Activated gamma-delta T cell (primary cell): ENCODE measurements around the gene BFSP1.

Source experiments
- DNase-seq: peaks from one replicate; lab custom pipeline; 2025; lab: John Stamatoyannopoulos, UW

The BFSP1 gene

DNA sequence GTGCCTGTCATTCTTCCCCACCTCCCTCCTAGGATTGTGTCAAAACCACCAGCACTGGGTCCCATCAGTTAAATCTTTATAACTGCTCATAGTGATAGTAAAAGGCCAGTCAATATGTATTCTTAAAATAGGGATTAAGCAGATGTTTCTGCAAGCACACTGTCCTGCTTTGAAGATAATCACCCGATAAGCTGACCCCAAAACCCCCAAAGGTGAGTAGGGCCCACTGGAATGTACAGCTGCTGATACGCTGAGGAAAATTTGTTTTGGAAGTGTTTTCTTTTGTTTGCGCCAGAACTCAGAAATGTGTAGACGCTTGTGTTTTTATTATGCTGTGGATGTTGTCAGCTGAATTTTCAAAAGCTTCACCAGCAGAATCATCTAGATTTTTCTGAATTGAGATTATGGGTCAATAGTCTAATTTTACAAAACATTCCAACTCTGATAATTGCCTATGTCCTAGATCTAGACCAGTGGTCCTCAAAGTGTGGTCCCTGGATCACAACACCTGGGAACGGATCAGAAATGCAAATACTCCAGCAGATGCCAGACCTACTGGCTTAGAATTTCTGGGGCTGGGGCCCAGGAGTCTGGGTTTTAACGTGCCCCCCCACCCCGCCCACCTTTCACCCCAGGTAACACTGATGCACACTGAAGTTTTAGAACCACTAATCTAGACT lies 11.4 kb downstream of the BFSP1 start:
- DNase-seq: no peak

DNA sequence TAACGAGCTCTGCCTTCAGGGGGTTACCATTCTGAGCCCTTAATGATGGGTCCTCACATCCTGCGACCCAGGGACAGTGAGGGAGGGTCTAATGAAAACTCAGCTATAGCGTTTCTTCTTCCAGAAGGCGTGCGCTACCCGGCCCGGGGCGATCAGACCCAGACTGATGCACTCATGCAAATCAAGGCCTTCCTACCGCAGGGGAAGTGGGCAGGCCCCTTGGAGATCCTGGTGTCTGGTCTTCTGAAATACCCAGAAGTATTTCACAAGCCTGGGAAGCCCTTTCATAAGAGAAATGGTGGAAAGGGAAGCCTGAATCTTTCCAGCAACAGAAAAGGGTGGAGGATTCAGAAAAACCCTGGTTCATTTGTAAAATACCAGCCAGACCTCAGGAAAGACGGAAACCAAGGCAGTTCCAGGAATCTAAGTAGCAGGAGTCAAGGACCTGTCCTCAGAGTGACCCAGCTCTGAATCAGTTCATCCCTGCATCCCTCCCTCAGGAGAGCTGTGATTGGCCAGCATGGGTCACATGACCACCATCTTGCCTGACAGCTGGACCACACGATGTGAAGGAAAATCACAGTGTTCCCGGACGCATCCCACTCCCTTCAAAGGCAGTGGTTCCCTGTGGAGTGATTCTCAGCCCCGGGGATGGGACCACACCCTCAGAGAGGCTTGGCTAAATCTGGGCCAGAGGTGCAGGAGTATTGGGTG lies 12.7 kb downstream of the BFSP1 start:
- no peak for DNase-seq

DNA sequence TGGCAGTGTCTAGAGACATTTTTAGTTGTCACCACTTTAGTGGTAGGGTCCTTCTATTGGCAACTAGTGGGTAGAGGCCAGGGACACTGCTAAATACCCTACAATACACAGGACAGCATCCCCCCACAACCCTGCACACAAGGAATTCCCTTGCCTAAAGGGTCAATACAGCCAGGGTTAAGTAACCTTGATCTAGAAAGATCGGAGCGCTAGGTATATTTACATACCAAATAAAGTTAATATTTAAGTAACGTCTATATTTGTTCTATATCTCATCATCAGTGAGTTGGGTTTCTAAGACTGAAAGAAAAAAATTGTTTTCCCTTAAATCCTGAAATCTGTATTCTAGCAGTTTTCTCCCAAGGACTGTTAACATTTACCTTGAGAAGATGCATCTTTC lies 16.1 kb downstream of the BFSP1 start:
- DNase-seq: no peak

GRCh38 chr20:17513939-17514338 lies 17.2 kb downstream of the BFSP1 start:
- no peak for DNase-seq

DNA sequence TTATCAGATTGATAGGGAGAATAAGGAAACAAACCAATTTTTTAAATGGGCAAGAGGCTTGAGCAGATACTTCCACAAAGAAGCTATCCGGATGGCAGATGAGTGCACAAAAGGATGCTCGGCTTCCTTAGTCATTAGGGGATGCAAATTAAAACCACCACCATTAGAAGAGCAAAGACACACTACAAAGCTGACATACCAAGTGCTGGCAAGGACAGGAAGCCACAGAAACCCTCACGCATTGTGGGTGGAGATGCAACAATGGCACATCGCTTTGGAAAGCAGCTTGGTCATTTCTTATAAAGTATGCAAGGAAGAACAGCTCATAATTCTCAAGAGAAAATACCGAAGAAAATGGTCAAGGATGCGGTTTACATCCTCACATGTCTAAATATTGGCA lies 19.8 kb downstream of the BFSP1 start:
- DNase-seq: no peak

GRCh38 chr20:17510548-17510947 lies 20.6 kb downstream of the BFSP1 start:
- no peak for DNase-seq

GRCh38 chr20:17508756-17509155 lies 22.4 kb downstream of the BFSP1 start:
- no peak for DNase-seq

DNA sequence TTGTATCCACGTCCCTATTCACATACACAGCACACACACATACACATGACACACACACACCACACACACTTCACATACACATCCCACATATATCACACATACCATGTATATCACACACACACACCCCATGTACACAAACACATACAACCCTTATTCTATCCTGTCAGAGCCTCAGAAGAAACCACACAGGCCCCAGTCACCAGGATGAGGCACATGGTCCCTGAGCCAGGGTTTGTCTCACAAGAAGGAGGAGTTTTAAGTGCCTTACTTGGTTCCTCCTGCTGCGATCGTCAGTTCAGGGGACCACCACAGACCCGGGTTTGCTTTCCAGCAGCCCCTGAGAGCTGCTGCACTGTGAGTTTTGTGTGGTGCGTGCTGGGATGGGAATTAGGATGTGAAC lies 23.6 kb downstream of the BFSP1 start:
- DNase-seq: no peak

GRCh38 chr20:17507032-17507431 lies 24.1 kb downstream of the BFSP1 start:
- no peak for DNase-seq

GRCh38 chr20:17505636-17506517 lies 25.3 kb downstream of the BFSP1 start:
- no peak for DNase-seq

GRCh38 chr20:17504898-17505635 lies 26.1 kb downstream of the BFSP1 start:
- DNase-seq: peak; percentile 36

- no peak for DNase-seq
These were observed 26.9 kb downstream of the BFSP1 start for GRCh38 chr20:17504066-17504897.

DNA sequence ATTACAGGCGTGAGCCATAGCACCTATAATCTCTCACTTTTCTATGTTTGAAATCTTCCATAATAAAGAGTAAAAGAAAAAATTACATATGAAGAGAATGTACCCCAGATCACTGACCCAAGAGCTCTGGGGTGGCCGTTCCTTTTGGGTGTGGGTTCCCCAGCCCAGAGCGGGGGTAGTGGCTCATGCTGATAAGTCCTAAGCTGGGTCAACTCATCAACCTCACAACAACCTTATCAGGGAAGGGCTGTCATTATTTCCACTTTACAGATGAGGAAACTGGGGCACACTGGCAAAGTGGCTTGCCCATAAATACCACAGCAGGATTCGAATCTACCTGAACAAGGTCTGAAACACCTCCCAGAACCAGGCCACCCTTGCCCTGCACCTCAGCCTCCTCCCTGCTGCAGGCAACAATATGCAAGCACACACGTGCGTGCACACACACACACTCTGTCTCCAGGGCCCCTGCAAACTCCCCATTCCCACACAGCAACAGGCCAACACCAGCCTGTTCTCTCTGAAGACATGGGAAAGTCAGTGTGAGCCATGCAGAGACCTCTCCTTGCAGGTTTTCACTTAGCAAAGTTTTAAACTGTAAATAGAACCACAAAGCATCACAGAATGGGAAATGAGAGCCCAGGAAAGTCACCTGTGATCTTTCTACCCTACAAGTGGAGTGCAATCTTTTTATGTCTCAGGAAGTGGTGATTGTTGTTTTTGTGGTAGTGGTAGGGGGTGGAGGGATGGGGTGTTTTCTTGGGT lies 27.7 kb downstream of the BFSP1 start:
- DNase-seq: no peak

- DNase-seq: no peak
These were observed 29.1 kb downstream of the BFSP1 start for GRCh38 chr20:17502105-17502504.

GRCh38 chr20:17501701-17502100 lies 29.5 kb downstream of the BFSP1 start:
- DNase-seq: no peak

DNA sequence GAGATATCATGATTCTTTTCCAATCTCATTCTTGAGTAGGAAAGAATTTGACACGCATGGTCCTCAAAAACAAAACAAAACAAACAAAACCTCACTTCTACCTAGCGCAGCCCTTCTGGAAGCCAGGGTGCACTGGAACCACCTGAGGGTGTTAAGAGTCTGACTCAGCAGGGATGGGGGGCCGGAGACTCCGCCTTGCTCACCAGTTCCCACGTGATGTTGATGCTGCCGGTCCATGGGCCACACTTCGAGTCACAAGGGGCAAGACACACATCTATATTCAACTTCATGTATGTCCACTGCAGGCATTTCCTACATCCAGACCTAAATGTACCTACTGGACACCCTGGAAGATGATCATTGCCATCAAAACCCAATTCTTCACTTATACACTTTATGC lies 30.4 kb downstream of the BFSP1 start:
- DNase-seq: no peak

DNA sequence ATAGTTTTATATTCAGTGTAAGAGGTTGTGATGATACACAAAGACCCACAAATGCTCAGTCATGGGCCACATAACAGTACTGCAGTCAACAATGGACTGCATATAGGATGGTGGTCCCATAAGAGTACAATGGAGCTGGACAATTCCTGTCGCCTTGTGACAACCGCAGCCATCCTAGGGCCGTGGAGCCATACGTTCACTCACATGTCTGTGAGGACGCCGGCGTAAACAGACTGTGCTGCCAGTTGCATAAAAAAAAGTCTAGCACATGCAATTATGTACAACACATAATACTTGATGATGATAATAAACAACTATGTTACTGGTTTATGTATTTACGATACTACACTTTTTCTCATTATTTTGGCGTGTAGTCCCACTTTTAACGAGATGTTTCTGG lies 30.9 kb downstream of the BFSP1 start:
- DNase-seq: no peak

GRCh38 chr20:17499041-17499440 lies 32.1 kb downstream of the BFSP1 start:
- DNase-seq: no peak

DNA sequence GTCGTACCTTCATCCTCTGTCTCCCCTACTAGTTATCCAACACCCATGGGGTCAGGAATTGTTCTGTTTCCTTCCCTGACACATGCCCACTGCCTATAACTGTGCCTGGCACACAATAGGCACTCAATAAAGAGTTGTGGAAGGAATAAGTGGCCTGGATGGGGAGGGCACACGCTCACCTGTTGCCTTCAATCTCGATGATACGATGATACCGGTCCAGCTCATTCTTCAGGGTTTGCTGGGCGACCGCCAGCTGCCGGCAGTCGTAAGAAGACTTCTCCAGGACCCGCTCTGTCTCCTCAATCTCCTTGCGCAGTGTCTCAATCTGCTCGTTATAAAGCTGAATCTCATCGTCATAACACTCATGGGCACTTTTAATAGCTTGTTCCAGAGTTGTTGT lies 32.5 kb downstream of the BFSP1 start:
- no peak for DNase-seq

GRCh38 chr20:17497821-17498580 lies 33.2 kb downstream of the BFSP1 start:
- DNase-seq: no peak
